Endothelial cell (in vitro differentiated cells): ENCODE measurements around the gene UBAC2. TPM values are rescaled to one million over a fixed set of nuclear protein-coding genes. Genes with fewer than 3 reads are reported as not detected.

Source experiments
- DNase-seq: peaks from one replicate; pipeline ENCODE4 v3.0.0; 2021; ENCODE audit warnings: low spot score
- H3K27ac Mint-ChIP-seq: one replicate; pipeline ENCODE4 v1.8.0; 2021; ENCODE audit warnings: mixed read lengths, inconsistent platforms; ENCODE audit not compliant: unreplicated experiment
- H3K27me3 Mint-ChIP-seq: one replicate; pipeline ENCODE4 v1.8.0; 2021; ENCODE audit warnings: mild to moderate bottlenecking, moderate library complexity, mixed read lengths, inconsistent platforms; ENCODE audit not compliant: unreplicated experiment
- H3K36me3 Mint-ChIP-seq: one replicate; pipeline ENCODE4 v1.8.0; 2021; ENCODE audit warnings: mild to moderate bottlenecking, low read depth, mixed read lengths, inconsistent platforms; ENCODE audit not compliant: unreplicated experiment
- H3K4me1 Mint-ChIP-seq: one replicate; pipeline ENCODE4 v1.8.0; 2021; ENCODE audit warnings: mild to moderate bottlenecking, mixed read lengths, inconsistent platforms; ENCODE audit not compliant: unreplicated experiment
- H3K4me3 Mint-ChIP-seq: one replicate; pipeline ENCODE4 v1.8.0; 2021; ENCODE audit warnings: mild to moderate bottlenecking, mixed read lengths, inconsistent platforms; ENCODE audit not compliant: unreplicated experiment
- H3K9me3 Mint-ChIP-seq: one replicate; pipeline ENCODE4 v1.8.0; 2021; ENCODE audit warnings: mixed read lengths, inconsistent platforms; ENCODE audit not compliant: unreplicated experiment
- total RNA-seq: library from RNA; stranded (reverse); fragmentation: NEBNext Ultra II Directional; extraction: Animal tissue kit (Norgen Biotek cat#: 25700); gene quantifications from one replicate; pipeline ENCODE4 v1.2.1, GENCODE V29; 2021; ENCODE audit not compliant: unreplicated experiment
- TF ChIP-seq, protein P1 (sequence below): fragments of 200-600 bp; sonication (generic); IDR thresholded peaks from one replicate; pipeline ENCODE4 v1.5.0; 2021; ENCODE audit warnings: antibody characterized with exemption; ENCODE audit not compliant: unreplicated experiment

UBAC2 gene
- total RNA-seq, 1 donor from 2014 or later = 58.6 TPM

- TF ChIP-seq, protein P1, sequence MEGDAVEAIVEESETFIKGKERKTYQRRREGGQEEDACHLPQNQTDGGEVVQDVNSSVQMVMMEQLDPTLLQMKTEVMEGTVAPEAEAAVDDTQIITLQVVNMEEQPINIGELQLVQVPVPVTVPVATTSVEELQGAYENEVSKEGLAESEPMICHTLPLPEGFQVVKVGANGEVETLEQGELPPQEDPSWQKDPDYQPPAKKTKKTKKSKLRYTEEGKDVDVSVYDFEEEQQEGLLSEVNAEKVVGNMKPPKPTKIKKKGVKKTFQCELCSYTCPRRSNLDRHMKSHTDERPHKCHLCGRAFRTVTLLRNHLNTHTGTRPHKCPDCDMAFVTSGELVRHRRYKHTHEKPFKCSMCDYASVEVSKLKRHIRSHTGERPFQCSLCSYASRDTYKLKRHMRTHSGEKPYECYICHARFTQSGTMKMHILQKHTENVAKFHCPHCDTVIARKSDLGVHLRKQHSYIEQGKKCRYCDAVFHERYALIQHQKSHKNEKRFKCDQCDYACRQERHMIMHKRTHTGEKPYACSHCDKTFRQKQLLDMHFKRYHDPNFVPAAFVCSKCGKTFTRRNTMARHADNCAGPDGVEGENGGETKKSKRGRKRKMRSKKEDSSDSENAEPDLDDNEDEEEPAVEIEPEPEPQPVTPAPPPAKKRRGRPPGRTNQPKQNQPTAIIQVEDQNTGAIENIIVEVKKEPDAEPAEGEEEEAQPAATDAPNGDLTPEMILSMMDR = no peak
Observed at GRCh38 chr13:99403458-99403971, 202.9 kb downstream of the UBAC2 start.

GRCh38 chr13:99404005-99404755 is 203.5 kb downstream of the UBAC2 start:
- H3K27me3 Mint-ChIP-seq = peaks cover 9% of the 10 kb centered on the region
- no peak overlapping the region for H3K4me3 Mint-ChIP-seq
- no peaks in the 10 kb centered on the region for H3K4me1 Mint-ChIP-seq

More at GRCh38 chr13:99403458-99403971, 202.9 kb downstream of the UBAC2 start:
- H3K27me3 Mint-ChIP-seq = peaks cover 10% of the 10 kb centered on the region
- no peaks in the 10 kb centered on the region for H3K9me3 Mint-ChIP-seq
- no peak overlapping the region for H3K4me3 Mint-ChIP-seq
- H3K4me1 Mint-ChIP-seq = no peaks in the 10 kb centered on the region
- H3K36me3 Mint-ChIP-seq = no peaks in the 10 kb centered on the region
- DNase-seq = no peak
- H3K27ac Mint-ChIP-seq = no peak overlapping the region

GRCh38 chr13:99405966-99406365 is 205.3 kb downstream of the UBAC2 start:
- no peaks in the 10 kb centered on the region for H3K4me1 Mint-ChIP-seq
- H3K9me3 Mint-ChIP-seq = no peaks in the 10 kb centered on the region
- no peak for DNase-seq
- H3K27me3 Mint-ChIP-seq = peaks cover 10% of the 10 kb centered on the region
- TF ChIP-seq, protein P1 = no peak
- H3K27ac Mint-ChIP-seq = no peak overlapping the region
- no peaks in the 10 kb centered on the region for H3K36me3 Mint-ChIP-seq
- H3K4me3 Mint-ChIP-seq = no peak overlapping the region

More at GRCh38 chr13:99404005-99404755, 203.5 kb downstream of the UBAC2 start:
- Mint-ChIP-seq H3K9me3 (no peaks in the 10 kb centered on the region), H3K36me3 (no peaks in the 10 kb centered on the region), H3K27ac (no peak overlapping the region)
- DNase-seq = no peak
- TF ChIP-seq, protein P1 = no peak

DNA sequence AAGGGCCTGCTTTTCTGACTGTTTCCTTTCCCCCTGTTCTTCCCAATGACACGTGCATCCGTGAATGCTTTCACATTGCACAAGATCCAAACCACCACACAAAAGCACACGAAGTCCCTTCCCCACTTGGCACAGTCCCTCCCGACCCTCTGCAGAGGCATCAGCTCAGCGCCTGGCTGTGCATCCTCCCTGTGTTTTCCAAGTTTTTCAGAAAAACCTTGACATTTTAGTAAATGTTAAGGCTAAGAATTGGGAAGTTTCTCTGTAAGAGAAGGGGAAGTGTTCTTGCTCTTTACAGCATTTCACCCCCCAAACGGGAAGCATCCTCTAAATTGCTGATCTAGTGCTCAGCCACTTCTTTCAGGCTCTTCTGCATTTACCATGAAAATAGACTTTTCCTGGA is 206.1 kb downstream of the UBAC2 start:
- H3K4me3 Mint-ChIP-seq = no peak overlapping the region
- TF ChIP-seq, protein P1 = no peak

More for the DNA sequence above, 206.1 kb downstream of the UBAC2 start:
- Mint-ChIP-seq H3K4me1 (no peaks in the 10 kb centered on the region), H3K9me3 (no peaks in the 10 kb centered on the region), H3K36me3 (no peaks in the 10 kb centered on the region), H3K27ac (no peak overlapping the region), H3K27me3 (peaks cover 10% of the 10 kb centered on the region)
- no peak for DNase-seq
